Inferior parietal cortex (tissue), 1 donor: ENCODE results near the gene TM4SF1.

Source experiments
- DNase-seq: peaks from one replicate; pipeline ENCODE4 v3.0.0-alpha.2; 2016; ENCODE audit errors: extremely low spot score

Gene TM4SF1

DNA sequence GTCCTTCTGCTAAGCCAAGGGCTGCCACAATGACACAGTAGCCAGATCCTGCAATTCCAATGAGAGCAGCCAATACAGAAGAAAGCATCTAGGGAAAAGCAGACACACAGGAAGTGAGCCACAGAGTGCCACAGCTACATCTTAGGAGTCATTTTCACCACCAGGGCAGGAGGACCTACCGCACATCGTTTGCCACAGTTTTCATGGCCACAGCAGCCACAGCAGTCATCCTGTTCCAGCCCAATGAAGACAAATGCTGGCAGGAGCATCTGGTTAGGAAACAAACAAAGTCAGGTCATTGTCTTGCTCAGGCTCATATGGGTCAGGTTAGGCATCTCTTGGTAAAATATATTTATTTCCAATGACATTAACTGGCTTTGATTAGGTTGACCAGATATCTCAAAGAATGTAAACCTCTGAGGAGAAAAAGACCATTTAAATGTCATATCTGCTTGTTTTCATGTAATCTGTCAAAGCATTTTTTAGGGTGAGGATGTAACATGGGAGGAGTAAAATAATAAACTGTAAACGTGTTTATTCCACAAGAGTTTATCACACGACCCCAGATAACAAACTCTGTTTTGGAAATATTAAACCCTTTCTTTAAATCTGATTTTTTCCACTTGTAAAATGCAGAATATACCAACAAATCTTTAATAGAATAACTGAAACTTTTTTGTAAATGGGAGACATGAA is 1.8 kb downstream of the TM4SF1 start:
- no peak for DNase-seq

GRCh38 chr3:149374793-149375500 is 2.5 kb downstream of the TM4SF1 start:
- DNase-seq: no peak

GRCh38 chr3:149374391-149374790 is 3.1 kb downstream of the TM4SF1 start:
- no peak for DNase-seq

DNA sequence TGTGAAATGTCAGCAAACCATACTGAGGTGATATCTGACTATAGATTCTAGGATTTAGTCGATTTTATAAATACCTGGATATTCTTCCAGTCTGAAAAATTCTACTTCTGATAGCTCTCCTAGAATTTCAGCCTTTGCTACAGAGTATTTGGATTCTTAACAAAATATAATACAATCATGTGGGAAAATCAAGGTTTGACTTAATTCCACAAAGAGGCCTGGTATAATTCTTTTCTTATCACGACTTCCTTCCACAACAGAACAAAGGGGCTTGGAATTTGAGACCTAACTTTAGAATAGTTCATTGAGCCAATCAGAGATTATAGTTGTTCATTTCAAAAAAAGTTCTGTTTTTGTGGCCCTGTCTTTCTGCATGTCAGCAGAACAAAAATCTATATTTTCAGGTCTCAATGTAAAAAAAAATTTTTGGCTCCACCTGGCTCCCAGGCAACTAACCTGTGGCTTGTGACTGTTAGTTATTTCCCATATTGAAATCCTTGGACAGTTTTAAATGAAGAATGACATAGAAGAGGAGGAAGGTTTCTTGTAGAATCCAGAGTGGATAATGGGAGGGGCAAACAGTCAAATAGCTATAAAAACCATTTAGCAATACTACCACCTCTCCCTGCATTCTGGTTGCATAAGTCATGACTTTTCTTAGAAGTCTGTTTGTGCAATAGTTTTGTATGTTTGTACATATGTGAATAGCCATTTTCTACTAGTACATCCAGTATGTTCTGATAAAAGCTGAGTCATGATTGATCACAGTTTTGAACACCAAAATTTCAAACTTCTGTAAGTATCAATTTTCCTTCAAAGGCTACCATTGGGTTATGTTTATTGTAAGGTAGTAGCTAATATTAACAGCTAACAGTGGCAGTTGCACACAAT is 4.0 kb downstream of the TM4SF1 start:
- no peak for DNase-seq

DNA sequence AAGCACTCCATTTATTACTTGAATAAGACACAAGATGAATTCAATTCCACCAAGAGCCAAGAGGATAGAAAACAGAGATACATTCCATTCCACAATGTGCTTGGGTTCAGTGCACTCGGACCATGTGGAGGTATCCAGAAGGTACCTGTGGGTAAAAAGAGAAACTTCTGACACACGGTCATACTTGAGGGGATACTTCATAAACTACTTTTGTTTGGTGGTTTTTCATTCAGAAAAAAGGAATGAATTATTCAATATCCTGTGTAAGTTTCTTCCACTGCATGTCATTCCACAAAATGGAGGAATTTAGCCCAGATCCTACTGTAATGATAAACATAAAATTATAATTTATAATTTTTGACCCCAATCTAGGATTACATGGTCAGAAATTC is 5.7 kb downstream of the TM4SF1 start:
- no peak for DNase-seq

DNA sequence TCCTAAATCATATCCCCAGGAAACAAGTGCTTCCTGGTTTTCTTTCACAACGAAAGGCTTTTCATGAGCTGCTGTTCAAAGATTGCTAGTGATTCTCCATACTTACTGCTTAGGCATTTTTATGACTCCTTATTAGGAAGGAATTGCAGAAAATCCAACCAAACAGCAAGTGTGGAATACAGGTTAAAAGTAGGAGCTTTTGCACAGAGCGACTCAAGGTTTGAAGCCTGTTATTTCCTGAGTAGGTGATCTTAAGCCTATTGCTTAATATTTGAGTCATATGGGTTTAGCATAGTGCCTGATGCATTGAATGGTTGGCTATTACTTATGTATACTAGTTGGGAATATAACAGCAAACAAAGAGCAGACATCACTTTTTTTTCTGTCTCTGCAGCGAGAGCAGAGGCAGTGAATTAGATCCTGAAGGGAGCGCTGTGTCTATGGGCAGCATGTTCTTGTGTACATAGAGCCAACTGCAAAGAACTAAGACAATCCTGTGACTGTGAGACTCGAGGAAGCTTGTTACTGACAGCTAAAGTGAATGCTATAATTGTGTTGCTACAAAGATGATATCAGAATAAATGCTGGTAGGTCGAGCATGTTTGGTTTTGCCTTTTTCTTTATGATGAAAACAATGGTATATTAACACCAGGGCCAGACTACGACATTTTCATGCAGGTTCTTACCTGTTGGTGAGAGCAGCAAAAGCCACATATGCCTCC is 6.3 kb downstream of the TM4SF1 start:
- no peak for DNase-seq

DNA sequence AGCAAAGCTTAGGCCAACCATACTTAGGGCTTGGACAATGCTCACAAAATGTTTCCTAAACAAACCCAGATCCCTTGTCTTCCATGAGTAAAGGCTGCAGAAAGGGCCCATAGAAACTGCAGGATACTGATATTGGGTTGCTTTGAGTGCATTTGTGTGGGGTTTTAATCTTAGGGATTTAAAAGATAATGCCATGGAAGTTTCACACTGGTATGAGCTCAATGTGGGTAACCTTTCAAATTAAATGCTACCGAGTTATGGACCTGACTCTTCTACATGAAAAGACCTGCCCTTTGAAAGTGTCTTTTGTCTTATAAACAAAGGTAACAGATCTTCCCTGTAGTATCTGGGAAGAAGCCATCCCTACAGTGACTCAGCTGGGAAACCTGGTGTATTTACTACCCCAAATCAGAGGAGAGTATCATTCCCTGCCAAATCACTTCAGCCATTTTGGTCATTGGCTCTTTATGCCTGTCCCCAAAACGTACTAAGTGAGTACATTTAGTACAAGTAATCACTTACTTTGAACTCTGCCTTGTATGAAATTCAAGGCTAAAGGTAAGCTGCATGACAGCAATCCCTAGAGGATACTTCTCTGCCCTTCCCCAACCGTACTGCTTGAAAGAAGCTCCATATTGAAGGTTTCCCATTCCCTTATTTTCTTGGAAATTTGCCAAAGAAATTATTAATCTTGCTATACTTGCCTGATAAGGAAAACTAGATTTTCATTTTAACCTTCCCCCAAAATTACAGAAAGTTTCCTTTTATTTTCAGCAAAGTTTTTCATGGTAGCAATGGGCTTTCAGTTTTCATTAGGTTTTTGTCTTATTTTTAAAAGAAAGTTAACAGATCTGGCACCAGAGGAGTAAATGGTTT is 7.2 kb downstream of the TM4SF1 start:
- no peak for DNase-seq

DNA sequence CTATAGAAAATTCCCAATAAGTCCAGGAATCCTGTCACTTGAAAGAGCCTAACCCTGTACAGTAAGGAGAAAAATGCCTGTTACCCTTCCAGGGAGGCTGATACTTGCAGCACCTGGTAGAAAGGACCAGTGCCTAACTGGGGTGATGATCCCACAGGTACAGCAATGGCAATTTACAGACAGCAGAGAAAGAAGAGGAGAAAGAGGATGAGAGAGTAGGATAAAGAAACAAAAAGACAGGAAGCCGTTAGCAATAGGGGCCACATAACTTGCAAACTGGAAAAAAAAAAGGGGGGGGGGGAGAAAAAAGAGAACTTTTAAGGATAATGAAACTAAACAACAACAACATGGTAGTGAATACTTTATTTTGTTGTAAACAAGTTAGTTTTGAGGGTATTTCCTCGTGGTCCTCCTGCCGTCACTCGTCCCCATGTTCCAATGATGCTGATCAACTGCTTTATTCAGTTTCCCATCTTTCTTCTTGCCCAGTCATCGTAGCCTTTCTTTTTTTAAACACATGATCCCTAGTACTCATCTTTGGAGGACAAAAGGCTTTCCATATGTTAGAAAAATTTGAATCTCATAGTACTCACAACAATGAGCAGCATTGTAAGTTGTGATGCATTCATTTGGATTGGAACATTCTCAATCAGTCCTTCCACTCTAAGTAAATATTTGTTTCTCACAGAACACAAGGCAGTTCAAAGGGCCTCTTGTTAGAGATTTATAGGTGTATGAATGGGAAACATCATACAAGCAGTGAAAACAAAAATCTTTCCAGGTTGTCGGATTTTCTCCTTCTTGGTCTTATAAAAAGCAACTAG is 8.6 kb downstream of the TM4SF1 start:
- DNase-seq: peak; percentile 15

DNA sequence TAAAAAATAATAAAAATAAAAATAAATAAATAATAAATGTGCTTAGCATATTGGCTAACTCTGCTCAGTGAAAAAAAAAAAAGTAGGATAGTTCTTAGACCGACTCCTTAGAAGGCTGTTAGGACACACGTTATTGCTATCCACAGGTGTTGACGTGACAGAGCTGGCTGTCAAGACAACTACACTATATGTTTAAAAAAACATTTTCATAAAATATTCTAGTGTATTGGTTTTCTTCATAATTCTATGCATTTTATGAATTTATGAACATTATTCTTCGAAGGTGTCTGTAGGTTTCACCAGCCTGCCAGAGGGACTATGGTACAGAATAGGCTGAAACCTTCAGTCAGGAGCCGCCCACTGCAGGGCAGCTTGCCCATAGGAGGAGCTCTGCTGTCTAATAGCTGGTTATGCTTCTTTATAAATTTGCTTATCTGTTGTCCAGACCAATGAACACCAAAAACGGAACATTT is 9.2 kb downstream of the TM4SF1 start:
- DNase-seq: no peak

- DNase-seq: no peak
Observed at GRCh38 chr3:149366941-149367840, 10.3 kb downstream of the TM4SF1 start.

DNA sequence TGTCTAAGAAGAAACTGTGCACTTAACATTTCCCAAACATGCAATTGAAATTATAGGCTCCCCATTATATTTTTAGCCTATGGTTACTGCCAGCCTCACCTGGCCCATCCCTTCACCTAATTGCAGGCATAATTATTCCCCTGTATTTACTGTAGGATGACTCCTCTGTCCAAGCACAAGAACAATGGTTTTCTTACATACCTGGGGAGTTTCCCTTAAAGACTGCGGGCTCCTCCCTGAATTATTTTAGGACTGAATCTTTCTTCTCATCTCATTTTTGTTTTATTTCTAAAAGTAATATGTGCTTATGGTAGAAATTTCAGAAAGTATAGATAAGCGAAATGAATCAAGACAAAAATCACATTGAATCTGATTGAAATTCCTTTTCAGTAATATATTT is 11.4 kb downstream of the TM4SF1 start:
- DNase-seq: no peak

GRCh38 chr3:149364624-149365023 is 12.8 kb downstream of the TM4SF1 start:
- no peak for DNase-seq

- no peak for DNase-seq
Observed at GRCh38 chr3:149363053-149363452, 14.4 kb downstream of the TM4SF1 start.

GRCh38 chr3:149362366-149362765 is 15.1 kb downstream of the TM4SF1 start:
- no peak for DNase-seq

GRCh38 chr3:149356630-149357029 is 20.8 kb downstream of the TM4SF1 start:
- DNase-seq: no peak

- no peak for DNase-seq
Observed at GRCh38 chr3:149356044-149356592, 21.3 kb downstream of the TM4SF1 start.

DNA sequence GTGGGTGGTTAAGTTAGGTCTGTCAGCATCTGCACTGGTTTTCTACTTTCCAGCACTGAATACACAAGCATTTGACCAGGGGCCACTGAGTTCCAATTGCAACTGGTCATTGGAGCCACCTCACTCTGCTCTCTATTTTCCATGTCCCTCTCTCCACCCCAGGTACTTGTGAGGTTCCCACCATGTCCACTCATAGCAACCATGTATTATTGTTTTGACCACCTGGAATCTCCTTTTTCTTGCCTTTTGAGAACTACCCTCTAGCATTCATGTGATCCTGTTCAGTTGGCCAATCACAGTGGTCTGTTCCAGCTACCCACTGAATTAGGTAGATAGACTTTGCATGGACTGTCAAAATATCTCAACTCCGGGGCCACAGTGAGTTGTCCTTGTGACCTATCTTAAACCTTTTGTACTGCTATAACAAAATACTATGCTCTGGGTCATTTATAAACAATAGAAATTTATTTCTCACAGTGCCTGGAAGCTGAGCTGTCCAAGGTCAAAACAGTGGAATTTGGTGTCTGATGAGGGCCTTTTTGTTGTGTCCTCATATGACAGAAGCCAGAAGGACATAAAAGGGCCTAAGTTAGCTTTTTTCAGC is 23.8 kb downstream of the TM4SF1 start:
- no peak for DNase-seq

- DNase-seq: peak; percentile 31
Observed at GRCh38 chr3:149352556-149352955, 24.9 kb downstream of the TM4SF1 start.
